ENCODE measurements around the gene NEURL1B.

The NEURL1B gene

GRCh38 chr5:172679628-172680212, 38.7 kb downstream of the NEURL1B start:
- no peaks in the 10 kb centered on the region for H3K79me1 ChIP-seq (ENCODE audit: low read length)
- WGBS (ENCODE audit: extremely low coverage, insufficient coverage, insufficient read length) = no CpG with 5 or more reads among the region's 8 CpGs
- H2BK5ac ChIP-seq (ENCODE audit: low read depth, low read length, poor library complexity) = no peak overlapping the region
- no peak overlapping the region for H3K9ac ChIP-seq (ENCODE audit: low read length)
- H2BK12ac ChIP-seq (ENCODE audit: low read length) = no peak overlapping the region
- H2AK5ac ChIP-seq (ENCODE audit: low read length) = no peak overlapping the region
- H3K27ac ChIP-seq (ENCODE audit: low read depth, low read length) = no peak overlapping the region
- DNase-seq = peak in 1 of 2 donors; percentile 42
- no peak overlapping the region for H4K91ac ChIP-seq (ENCODE audit: low read depth, low read length)
- H2AFZ ChIP-seq (ENCODE audit: insufficient read depth, low read length, poor library complexity) = no peak overlapping the region
- no peak overlapping the region for H3K4ac ChIP-seq (ENCODE audit: low read depth, low read length)
- H3K36me3 ChIP-seq (ENCODE audit: control insufficient read depth in 1 of 2, insufficient read depth in 2 of 2, low read length in 2 of 2) = no peaks in the 10 kb centered on the region
- peaks cover 21% of the 10 kb centered on the region for H3K27me3 ChIP-seq (ENCODE audit: insufficient read depth, low read length)
- no peak overlapping the region for H3K14ac ChIP-seq (ENCODE audit: low read length)
- no peak overlapping the region for H4K12ac ChIP-seq (ENCODE audit: low read depth, low read length)
- no peak overlapping the region for H3K23ac ChIP-seq (ENCODE audit: low read length)
- H3K4me1 ChIP-seq (ENCODE audit: control insufficient read depth in 1 of 2, insufficient read depth in 2 of 2, low read length in 2 of 2) = peaks cover 5 to 7% of the 10 kb centered on the region in 2 experiments
- H3K4me2 ChIP-seq (ENCODE audit: low read length) = no peak overlapping the region
- peaks cover 14% of the 10 kb centered on the region for H3K9me3 ChIP-seq (ENCODE audit: insufficient read depth, low read depth, low read length)
- no peaks in the 10 kb centered on the region for H3K79me2 ChIP-seq (ENCODE audit: control insufficient read depth, insufficient read depth, low read length, poor library complexity)
- H3K4me3 ChIP-seq (ENCODE audit: low read depth, low read length) = no peak overlapping the region
- H2BK120ac ChIP-seq (ENCODE audit: insufficient read depth, low read length, poor library complexity) = no peak overlapping the region
- no peak overlapping the region for H4K8ac ChIP-seq (ENCODE audit: low read depth, low read length)
- no peak overlapping the region for H3K18ac ChIP-seq (ENCODE audit: low read length)

- no peak overlapping the region for H3K9ac ChIP-seq (ENCODE audit: low read length)
- no peaks in the 10 kb centered on the region for H3K79me1 ChIP-seq (ENCODE audit: low read length)
- no peak overlapping the region for H3K4ac ChIP-seq (ENCODE audit: low read depth, low read length)
- no peak overlapping the region for H4K12ac ChIP-seq (ENCODE audit: low read depth, low read length)
- peaks cover 5 to 7% of the 10 kb centered on the region in 2 experiments for H3K4me1 ChIP-seq (ENCODE audit: control insufficient read depth in 1 of 2, insufficient read depth in 2 of 2, low read length in 2 of 2)
- H3K4me3 ChIP-seq (ENCODE audit: low read depth, low read length) = no peak overlapping the region
- no peak overlapping the region for H3K18ac ChIP-seq (ENCODE audit: low read length)
- H3K27me3 ChIP-seq (ENCODE audit: insufficient read depth, low read length) = peaks cover 21% of the 10 kb centered on the region
- no peak overlapping the region for H3K14ac ChIP-seq (ENCODE audit: low read length)
- no CpG with 5 or more reads among the region's 5 CpGs for WGBS (ENCODE audit: extremely low coverage, insufficient coverage, insufficient read length)
- H3K23ac ChIP-seq (ENCODE audit: low read length) = no peak overlapping the region
- no peak overlapping the region for H4K8ac ChIP-seq (ENCODE audit: low read depth, low read length)
- H2AFZ ChIP-seq (ENCODE audit: insufficient read depth, low read length, poor library complexity) = no peak overlapping the region
- H3K27ac ChIP-seq (ENCODE audit: low read depth, low read length) = no peak overlapping the region
- no peak overlapping the region for H2BK12ac ChIP-seq (ENCODE audit: low read length)
- no peaks in the 10 kb centered on the region for H3K79me2 ChIP-seq (ENCODE audit: control insufficient read depth, insufficient read depth, low read length, poor library complexity)
- H2AK5ac ChIP-seq (ENCODE audit: low read length) = no peak overlapping the region
- H3K36me3 ChIP-seq (ENCODE audit: control insufficient read depth in 1 of 2, insufficient read depth in 2 of 2, low read length in 2 of 2) = no peaks in the 10 kb centered on the region
- no peak for DNase-seq
- H4K91ac ChIP-seq (ENCODE audit: low read depth, low read length) = no peak overlapping the region
- H2BK120ac ChIP-seq (ENCODE audit: insufficient read depth, low read length, poor library complexity) = no peak overlapping the region
- peaks cover 14% of the 10 kb centered on the region for H3K9me3 ChIP-seq (ENCODE audit: insufficient read depth, low read depth, low read length)
- H3K4me2 ChIP-seq (ENCODE audit: low read length) = no peak overlapping the region
- H2BK5ac ChIP-seq (ENCODE audit: low read depth, low read length, poor library complexity) = no peak overlapping the region
Measured at GRCh38 chr5:172680921-172681320, 39.9 kb downstream of the NEURL1B start.

- Histone ChIP-seq H2BK5ac (ENCODE audit: low read depth, low read length, poor library complexity) (no peak overlapping the region), H3K9ac (ENCODE audit: low read length) (no peak overlapping the region), H3K27ac (ENCODE audit: low read depth, low read length) (no peak overlapping the region), H3K79me2 (ENCODE audit: control insufficient read depth, insufficient read depth, low read length, poor library complexity) (no peaks in the 10 kb centered on the region), H3K9me3 (ENCODE audit: insufficient read depth, low read depth, low read length) (peaks cover 14% of the 10 kb centered on the region), H3K4me2 (ENCODE audit: low read length) (no peak overlapping the region), H4K12ac (ENCODE audit: low read depth, low read length) (no peak overlapping the region), H2AK5ac (ENCODE audit: low read length) (no peak overlapping the region), H4K8ac (ENCODE audit: low read depth, low read length) (no peak overlapping the region), H2BK120ac (ENCODE audit: insufficient read depth, low read length, poor library complexity) (no peak overlapping the region), H3K79me1 (ENCODE audit: low read length) (no peaks in the 10 kb centered on the region), H3K14ac (ENCODE audit: low read length) (no peak overlapping the region), H3K36me3 (ENCODE audit: control insufficient read depth in 1 of 2, insufficient read depth in 2 of 2, low read length in 2 of 2) (no peaks in the 10 kb centered on the region), H2BK12ac (ENCODE audit: low read length) (no peak overlapping the region), H3K18ac (ENCODE audit: low read length) (no peak overlapping the region), H3K4ac (ENCODE audit: low read depth, low read length) (no peak overlapping the region), H4K91ac (ENCODE audit: low read depth, low read length) (no peak overlapping the region), H2AFZ (ENCODE audit: insufficient read depth, low read length, poor library complexity) (no peak overlapping the region), H3K4me3 (ENCODE audit: low read depth, low read length) (no peak overlapping the region), H3K4me1 (ENCODE audit: control insufficient read depth in 1 of 2, insufficient read depth in 2 of 2, low read length in 2 of 2) (peaks cover 5 to 7% of the 10 kb centered on the region in 2 experiments), H3K27me3 (ENCODE audit: insufficient read depth, low read length) (peaks cover 21% of the 10 kb centered on the region), H3K23ac (ENCODE audit: low read length) (no peak overlapping the region)
- no CpG with 5 or more reads among the region's 4 CpGs for WGBS (ENCODE audit: extremely low coverage, insufficient coverage, insufficient read length)
- no peak for DNase-seq
Measured at GRCh38 chr5:172681421-172681820, 40.4 kb downstream of the NEURL1B start.

- H3K4me1 ChIP-seq (ENCODE audit: control insufficient read depth in 1 of 2, insufficient read depth in 2 of 2, low read length in 2 of 2) = peaks cover 9 to 11% of the 10 kb centered on the region in 2 experiments
- no peak overlapping the region for H3K9ac ChIP-seq (ENCODE audit: low read length)
- H3K18ac ChIP-seq (ENCODE audit: low read length) = no peak overlapping the region
- no peak overlapping the region for H3K14ac ChIP-seq (ENCODE audit: low read length)
- H3K27ac ChIP-seq (ENCODE audit: low read depth, low read length) = no peak overlapping the region
- peak overlapping the region; percentile 56 for H3K4me2 ChIP-seq (ENCODE audit: low read length)
- no peak overlapping the region for H2BK120ac ChIP-seq (ENCODE audit: insufficient read depth, low read length, poor library complexity)
- H2AFZ ChIP-seq (ENCODE audit: insufficient read depth, low read length, poor library complexity) = peak overlapping the region; percentile 50
- no peak overlapping the region for H4K8ac ChIP-seq (ENCODE audit: low read depth, low read length)
- no peak overlapping the region for H3K4ac ChIP-seq (ENCODE audit: low read depth, low read length)
- no CpG with 5 or more reads among the region's 47 CpGs for WGBS (ENCODE audit: extremely low coverage, insufficient coverage, insufficient read length)
- H4K12ac ChIP-seq (ENCODE audit: low read depth, low read length) = no peak overlapping the region
- no peak overlapping the region for H2BK12ac ChIP-seq (ENCODE audit: low read length)
- H3K9me3 ChIP-seq (ENCODE audit: insufficient read depth, low read depth, low read length) = peaks cover 11% of the 10 kb centered on the region
- peak overlapping the region; percentile 55 for H3K4me3 ChIP-seq (ENCODE audit: low read depth, low read length)
- H4K91ac ChIP-seq (ENCODE audit: low read depth, low read length) = no peak overlapping the region
- H2AK5ac ChIP-seq (ENCODE audit: low read length) = no peak overlapping the region
- H3K79me1 ChIP-seq (ENCODE audit: low read length) = peaks cover 3% of the 10 kb centered on the region
- no peak for DNase-seq
- H3K23ac ChIP-seq (ENCODE audit: low read length) = no peak overlapping the region
- peaks cover 21% of the 10 kb centered on the region for H3K27me3 ChIP-seq (ENCODE audit: insufficient read depth, low read length)
- no peaks in the 10 kb centered on the region for H3K79me2 ChIP-seq (ENCODE audit: control insufficient read depth, insufficient read depth, low read length, poor library complexity)
- no peaks in the 10 kb centered on the region for H3K36me3 ChIP-seq (ENCODE audit: control insufficient read depth in 1 of 2, insufficient read depth in 2 of 2, low read length in 2 of 2)
- no peak overlapping the region for H2BK5ac ChIP-seq (ENCODE audit: low read depth, low read length, poor library complexity)
Measured at GRCh38 chr5:172683264-172683644, 42.2 kb downstream of the NEURL1B start.
